Loucy (cell line): ENCODE results near the gene PHACTR2.

Experiments
- H2AFZ ChIP-seq: fragments of 200-600 bp; sonication (generic); 2 replicates; pipeline ENCODE4 v1.6.0; 2016; ENCODE audit warnings: antibody characterized with exemption, mild to moderate bottlenecking, low read length, moderate library complexity
- H3F3A ChIP-seq: fragments of 200-600 bp; 2 replicates; pipeline ENCODE4 v1.6.0; 2016; ENCODE audit warnings: antibody characterized with exemption, low read depth, mild to moderate bottlenecking
- H3K27me3 ChIP-seq: fragments of 200-600 bp; sonication (generic); 2 replicates; pipeline ENCODE4 v1.6.1; 2014; ENCODE audit warnings: low read length, mild to moderate bottlenecking; ENCODE audit not compliant: insufficient read depth, poor library complexity, severe bottlenecking
- H3K36me3 ChIP-seq: fragments of 200-600 bp; sonication (generic); 2 replicates; pipeline ENCODE4 v1.6.1; 2016; ENCODE audit warnings: low read length; ENCODE audit not compliant: insufficient read depth
- H3K4me1 ChIP-seq: fragments of 200-600 bp; sonication (generic); 2 replicates; pipeline ENCODE4 v1.5.1; 2014; ENCODE audit warnings: low read length, mild to moderate bottlenecking; ENCODE audit not compliant: insufficient read depth, poor library complexity, severe bottlenecking
- H3K4me2 ChIP-seq: fragments of 200-600 bp; sonication (generic); 2 replicates; pipeline ENCODE4 v1.6.0; 2014; ENCODE audit warnings: antibody characterized with exemption, low read length, low read depth, mild to moderate bottlenecking; ENCODE audit not compliant: poor library complexity, severe bottlenecking
- H3K4me3 ChIP-seq: fragments of 200-600 bp; sonication (generic); 2 replicates; pipeline ENCODE4 v1.5.1; 2014; ENCODE audit warnings: low read length, mild to moderate bottlenecking, mixed read lengths; ENCODE audit not compliant: poor library complexity, severe bottlenecking
- H3K79me2 ChIP-seq: fragments of 200-600 bp; sonication (generic); 2 replicates; pipeline ENCODE4 v1.6.1; 2014; ENCODE audit warnings: low read length; ENCODE audit not compliant: insufficient read depth
- H3K9ac ChIP-seq: fragments of 200-600 bp; sonication (generic); 2 replicates; pipeline ENCODE4 v1.6.0; 2014; ENCODE audit warnings: mild to moderate bottlenecking, low read depth, low read length, moderate library complexity; ENCODE audit not compliant: poor library complexity, severe bottlenecking
- H3K9me2 ChIP-seq: fragments of 200-600 bp; sonication (generic); replicated peaks from 2 replicates; pipeline ENCODE4 v1.6.1; 2016; ENCODE audit warnings: low read depth, low read length, mixed read lengths
- H3K9me3 ChIP-seq: fragments of 200-600 bp; sonication (generic); 2 replicates; pipeline ENCODE4 v1.6.1; 2014; ENCODE audit warnings: mild to moderate bottlenecking, antibody characterized with exemption, low read length, low read depth; ENCODE audit not compliant: insufficient read depth
- H4K20me1 ChIP-seq: fragments of 200-600 bp; sonication (generic); 2 replicates; pipeline ENCODE4 v1.6.0; 2014; ENCODE audit warnings: antibody characterized with exemption, low read length, mild to moderate bottlenecking; ENCODE audit not compliant: insufficient read depth, poor library complexity, severe bottlenecking
- EZH2phosphoT487 ChIP-seq: fragments of 200-600 bp; IDR thresholded peaks from 2 replicates; pipeline ENCODE4 v1.6.1; 2018; ENCODE audit warnings: antibody characterized with exemption, mild to moderate bottlenecking, moderate library complexity, borderline replicate concordance
- TF ChIP-seq, protein P1 (sequence below): fragments of 200-600 bp; sonication (generic); conservative IDR thresholded peaks from 2 replicates; pipeline ENCODE4 v1.5.1; 2014; ENCODE audit warnings: mild to moderate bottlenecking, antibody characterized with exemption, low read length

The PHACTR2 gene

GRCh38 chr6:143685653-143686052 lies 7.9 kb downstream of the PHACTR2 start:
- no peaks in the 10 kb centered on the region for H3K27me3 ChIP-seq
- no peak overlapping the region for H2AFZ ChIP-seq
- no peak overlapping the region for H3K9ac ChIP-seq
- H4K20me1 ChIP-seq, result no peaks in the 10 kb centered on the region
- no peak for TF ChIP-seq EZH2phosphoT487
- TF ChIP-seq, protein P1, sequence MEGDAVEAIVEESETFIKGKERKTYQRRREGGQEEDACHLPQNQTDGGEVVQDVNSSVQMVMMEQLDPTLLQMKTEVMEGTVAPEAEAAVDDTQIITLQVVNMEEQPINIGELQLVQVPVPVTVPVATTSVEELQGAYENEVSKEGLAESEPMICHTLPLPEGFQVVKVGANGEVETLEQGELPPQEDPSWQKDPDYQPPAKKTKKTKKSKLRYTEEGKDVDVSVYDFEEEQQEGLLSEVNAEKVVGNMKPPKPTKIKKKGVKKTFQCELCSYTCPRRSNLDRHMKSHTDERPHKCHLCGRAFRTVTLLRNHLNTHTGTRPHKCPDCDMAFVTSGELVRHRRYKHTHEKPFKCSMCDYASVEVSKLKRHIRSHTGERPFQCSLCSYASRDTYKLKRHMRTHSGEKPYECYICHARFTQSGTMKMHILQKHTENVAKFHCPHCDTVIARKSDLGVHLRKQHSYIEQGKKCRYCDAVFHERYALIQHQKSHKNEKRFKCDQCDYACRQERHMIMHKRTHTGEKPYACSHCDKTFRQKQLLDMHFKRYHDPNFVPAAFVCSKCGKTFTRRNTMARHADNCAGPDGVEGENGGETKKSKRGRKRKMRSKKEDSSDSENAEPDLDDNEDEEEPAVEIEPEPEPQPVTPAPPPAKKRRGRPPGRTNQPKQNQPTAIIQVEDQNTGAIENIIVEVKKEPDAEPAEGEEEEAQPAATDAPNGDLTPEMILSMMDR, result no peak
- no peaks in the 10 kb centered on the region for H3K79me2 ChIP-seq
- peaks cover 14% of the 10 kb centered on the region for H3K4me1 ChIP-seq
- no peak overlapping the region for H3K4me2 ChIP-seq
- no peak overlapping the region for H3K4me3 ChIP-seq
- no peaks in the 10 kb centered on the region for H3F3A ChIP-seq
- no peaks in the 10 kb centered on the region for H3K9me3 ChIP-seq
- H3K9me2 ChIP-seq, result no peaks in the 10 kb centered on the region
- H3K36me3 ChIP-seq, result no peaks in the 10 kb centered on the region

GRCh38 chr6:143687591-143687990 lies 9.8 kb downstream of the PHACTR2 start:
- H3K4me3 ChIP-seq, result no peak overlapping the region
- H2AFZ ChIP-seq, result no peak overlapping the region
- no peak overlapping the region for H3K9ac ChIP-seq
- no peaks in the 10 kb centered on the region for H3K9me3 ChIP-seq
- H3K9me2 ChIP-seq, result no peaks in the 10 kb centered on the region
- no peaks in the 10 kb centered on the region for H3K79me2 ChIP-seq
- H3K4me2 ChIP-seq, result no peak overlapping the region
- no peaks in the 10 kb centered on the region for H3K36me3 ChIP-seq
- TF ChIP-seq, protein P1, result no peak
- no peak for TF ChIP-seq EZH2phosphoT487
- no peaks in the 10 kb centered on the region for H3F3A ChIP-seq
- H4K20me1 ChIP-seq, result no peaks in the 10 kb centered on the region
- H3K4me1 ChIP-seq, result peaks cover 14% of the 10 kb centered on the region
- H3K27me3 ChIP-seq, result no peaks in the 10 kb centered on the region

DNA sequence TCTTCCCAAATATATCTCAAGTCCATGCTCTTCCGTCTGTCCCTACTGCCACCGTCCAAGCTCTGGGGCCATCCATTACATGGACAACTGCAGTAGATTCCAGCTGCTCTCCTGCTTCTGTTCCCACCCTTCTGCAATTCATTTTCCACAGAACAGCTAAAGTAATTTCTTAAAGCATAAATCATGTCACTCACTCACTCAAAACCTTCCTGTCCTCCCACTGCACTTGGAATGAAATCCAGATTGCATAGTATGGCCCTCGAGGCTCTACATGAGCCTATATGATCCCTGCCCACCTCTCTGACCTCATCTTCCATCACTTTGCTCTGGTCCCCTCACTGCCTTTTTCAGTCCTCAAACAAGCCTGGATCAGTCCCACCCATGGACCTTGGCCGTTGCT lies 10.9 kb downstream of the PHACTR2 start:
- Histone ChIP-seq H3K4me1 (peaks cover 16% of the 10 kb centered on the region), H3K27me3 (no peaks in the 10 kb centered on the region), H3K79me2 (no peaks in the 10 kb centered on the region), H3K9ac (no peak overlapping the region), H3K36me3 (no peaks in the 10 kb centered on the region), H3K9me3 (no peaks in the 10 kb centered on the region), H3K4me3 (no peak overlapping the region), H2AFZ (no peak overlapping the region), H4K20me1 (no peaks in the 10 kb centered on the region), H3K4me2 (no peak overlapping the region), H3F3A (no peaks in the 10 kb centered on the region), H3K9me2 (no peaks in the 10 kb centered on the region)
- TF ChIP-seq, protein P1, result no peak
